GM18502 (cell line): ENCODE results near the gene SRD5A1.

Source experiments
- ATAC-seq: cut with Tn5 transposase; IDR thresholded peaks from one replicate; pipeline ENCODE4 v1.9.1; 2021; ENCODE audit warnings: mild to moderate bottlenecking; ENCODE audit not compliant: unreplicated experiment, poor library complexity

SRD5A1 gene

DNA sequence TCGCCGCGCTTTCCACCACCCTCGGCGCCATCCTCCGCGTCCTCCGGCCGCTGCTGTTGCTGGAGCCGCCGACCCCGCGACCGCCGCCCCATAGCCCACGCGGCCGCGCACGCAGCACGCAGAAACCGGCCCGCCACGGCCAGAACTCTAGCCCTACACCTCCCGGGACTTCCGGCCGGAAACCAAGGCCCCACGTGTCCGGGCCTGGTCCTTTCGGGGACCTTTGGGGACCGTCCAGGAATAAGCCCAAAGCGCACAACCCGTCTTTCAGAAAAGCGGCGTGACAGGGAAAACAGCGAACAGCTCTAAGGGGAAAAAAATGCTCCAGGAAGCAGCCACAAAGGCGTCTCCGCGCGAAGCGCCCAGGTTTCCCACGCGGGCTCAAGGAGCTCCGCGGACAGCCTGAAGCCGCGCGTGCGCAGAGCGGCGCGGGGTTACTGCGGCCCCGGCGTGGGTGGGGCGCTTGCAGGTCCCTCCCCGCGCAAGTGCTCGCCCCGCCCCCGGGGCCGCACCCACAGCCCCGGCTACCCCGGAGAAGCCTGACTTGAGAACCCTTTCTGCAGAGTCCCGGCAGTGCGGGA, at the start of gene SRD5A1, which contains the start of gene NSUN2:
Gene SRD5A1, plus strand, starts transcription at position 553 of the 581 bp plus-strand sequence. CDS start 137 bp downstream, outside the sequence.
Gene NSUN2, minus strand, starts transcription at position 157 of the 581 bp plus-strand sequence. Its CDS starts 65 bp downstream, at position 92.
- peak; percentile 89 for ATAC-seq

GRCh38 chr5:6584101-6584645, 49.1 kb upstream of the SRD5A1 start:
- ATAC-seq = no peak

DNA sequence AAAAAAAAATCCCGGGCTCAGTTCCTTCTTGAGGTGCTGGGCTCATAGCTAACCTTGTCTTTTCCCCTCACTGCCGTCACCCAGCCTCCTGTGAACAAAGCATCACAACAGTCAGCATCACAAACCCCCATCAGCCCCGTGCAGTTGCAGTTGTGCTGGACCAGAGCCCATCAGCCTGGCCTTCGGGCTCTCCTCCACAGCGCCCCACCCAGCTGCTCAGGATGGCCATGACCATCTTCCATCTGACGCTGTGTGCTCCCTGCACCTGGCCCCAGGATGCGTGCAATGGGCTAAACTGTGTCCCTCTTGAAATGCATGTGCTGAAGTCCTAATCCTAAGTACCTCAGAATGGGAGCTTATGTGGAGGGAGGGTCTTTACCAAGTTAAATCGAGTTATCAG, 48.5 kb upstream of the SRD5A1 start:
- ATAC-seq = no peak

DNA sequence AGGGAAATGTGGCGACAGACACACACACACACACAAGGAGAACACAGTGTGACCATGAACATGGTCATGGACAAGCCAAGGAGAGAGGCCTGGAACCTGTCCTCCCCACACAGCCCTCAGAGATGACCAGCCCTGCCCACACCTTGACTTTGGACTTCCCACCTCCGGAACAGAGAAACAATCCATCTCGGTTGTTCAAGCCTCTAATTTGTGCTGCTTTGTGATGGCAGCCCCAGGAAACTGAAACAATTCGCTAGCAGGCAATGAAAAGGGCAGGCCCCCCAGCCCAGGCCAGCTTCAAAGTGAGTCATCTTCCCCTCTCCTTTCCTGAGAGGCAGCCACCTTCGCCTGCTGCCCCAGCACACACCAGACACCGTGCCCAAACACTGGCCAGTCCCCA, 48.1 kb upstream of the SRD5A1 start:
- ATAC-seq = no peak

GRCh38 chr5:6585939-6586646, 47.1 kb upstream of the SRD5A1 start:
- ATAC-seq = no peak

DNA sequence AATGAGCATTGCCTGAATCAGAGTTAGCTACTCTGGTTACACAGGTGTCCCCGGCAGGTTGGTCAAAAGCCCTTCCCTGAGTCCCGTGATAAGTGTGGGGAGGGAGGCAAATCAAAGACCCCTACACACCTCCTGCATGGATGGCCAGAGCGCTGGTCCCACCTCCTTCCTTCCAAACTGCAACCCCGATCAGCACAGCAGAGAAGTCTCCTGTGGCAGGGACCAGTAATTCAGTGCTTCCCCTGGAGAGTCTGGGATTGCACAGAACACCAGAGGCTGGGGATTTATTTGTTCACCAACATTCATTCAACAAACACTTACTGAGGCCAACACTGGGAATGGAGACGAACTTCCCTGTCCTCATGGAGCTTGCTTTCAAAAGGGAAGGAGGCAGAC, 46.6 kb upstream of the SRD5A1 start:
- ATAC-seq = no peak

DNA sequence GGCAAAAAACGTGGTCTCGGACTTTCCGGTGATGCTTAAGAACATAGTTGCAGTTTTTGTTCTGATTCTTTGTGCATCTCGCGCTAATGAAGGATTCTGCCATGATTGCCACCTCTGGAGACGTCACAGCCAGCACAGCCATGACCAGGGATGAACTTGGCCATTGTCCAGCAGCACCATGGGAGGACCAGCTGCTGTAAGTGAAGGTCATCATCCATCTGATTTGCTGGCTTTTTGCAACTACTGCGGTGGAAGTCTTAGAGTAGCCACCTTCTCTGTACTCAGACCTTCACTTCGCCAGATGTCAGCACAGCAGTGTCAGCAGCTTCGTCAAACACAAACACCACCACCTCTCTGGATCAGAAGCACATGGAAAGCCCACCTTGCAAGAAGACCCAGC, 46.1 kb upstream of the SRD5A1 start:
- ATAC-seq = no peak

- ATAC-seq = no peak
These were observed 42.7 kb upstream of the SRD5A1 start for GRCh38 chr5:6590581-6590980.

DNA sequence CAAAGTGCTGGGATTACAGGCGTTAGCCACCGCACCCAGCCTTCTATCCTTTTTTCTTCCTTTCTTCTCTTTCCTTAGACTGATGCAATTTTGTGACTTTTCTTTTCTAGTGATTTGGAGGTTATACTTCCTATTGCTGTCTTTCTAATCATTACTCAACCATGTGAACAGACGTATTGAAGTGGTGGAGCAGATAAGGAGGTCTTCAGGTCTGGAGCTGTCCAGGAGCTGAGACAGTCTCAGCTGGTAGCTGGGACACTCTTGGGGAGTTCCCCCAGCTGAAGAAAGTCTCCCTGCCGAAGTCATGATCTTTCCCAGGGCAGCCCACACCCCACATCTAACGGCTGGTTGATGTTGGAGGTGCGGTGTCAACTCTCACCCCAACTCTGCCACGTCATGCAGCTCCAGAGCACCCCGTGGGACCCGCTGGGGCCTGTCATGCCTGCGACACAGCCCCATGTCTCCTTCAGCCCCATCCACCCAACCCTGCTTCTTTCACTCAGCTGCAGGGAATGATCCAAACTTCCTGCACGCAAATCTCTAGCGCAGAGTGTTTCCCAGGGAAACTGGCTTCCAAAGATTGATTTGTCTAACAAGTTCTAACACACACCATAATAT, 41.5 kb upstream of the SRD5A1 start:
- ATAC-seq = no peak

DNA sequence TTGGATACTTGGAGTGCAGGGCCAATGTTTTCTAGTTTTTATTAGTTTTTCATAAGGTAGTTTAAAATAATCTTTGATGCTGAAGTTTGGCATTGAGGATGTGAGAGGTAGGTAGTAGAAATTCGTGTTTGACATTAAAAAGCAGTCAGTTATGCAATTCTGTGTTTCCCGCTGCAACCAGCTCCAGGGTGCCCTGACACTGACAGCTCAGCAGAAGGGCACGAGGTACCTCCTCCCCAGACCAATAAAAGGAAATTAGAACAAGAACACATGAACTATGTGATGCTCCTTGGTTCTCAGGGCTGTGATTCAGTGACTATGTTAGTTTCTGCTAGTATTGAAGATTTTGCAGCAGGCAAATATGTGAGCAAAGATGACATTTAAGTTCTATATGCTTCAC, 40.6 kb upstream of the SRD5A1 start:
- no peak for ATAC-seq

DNA sequence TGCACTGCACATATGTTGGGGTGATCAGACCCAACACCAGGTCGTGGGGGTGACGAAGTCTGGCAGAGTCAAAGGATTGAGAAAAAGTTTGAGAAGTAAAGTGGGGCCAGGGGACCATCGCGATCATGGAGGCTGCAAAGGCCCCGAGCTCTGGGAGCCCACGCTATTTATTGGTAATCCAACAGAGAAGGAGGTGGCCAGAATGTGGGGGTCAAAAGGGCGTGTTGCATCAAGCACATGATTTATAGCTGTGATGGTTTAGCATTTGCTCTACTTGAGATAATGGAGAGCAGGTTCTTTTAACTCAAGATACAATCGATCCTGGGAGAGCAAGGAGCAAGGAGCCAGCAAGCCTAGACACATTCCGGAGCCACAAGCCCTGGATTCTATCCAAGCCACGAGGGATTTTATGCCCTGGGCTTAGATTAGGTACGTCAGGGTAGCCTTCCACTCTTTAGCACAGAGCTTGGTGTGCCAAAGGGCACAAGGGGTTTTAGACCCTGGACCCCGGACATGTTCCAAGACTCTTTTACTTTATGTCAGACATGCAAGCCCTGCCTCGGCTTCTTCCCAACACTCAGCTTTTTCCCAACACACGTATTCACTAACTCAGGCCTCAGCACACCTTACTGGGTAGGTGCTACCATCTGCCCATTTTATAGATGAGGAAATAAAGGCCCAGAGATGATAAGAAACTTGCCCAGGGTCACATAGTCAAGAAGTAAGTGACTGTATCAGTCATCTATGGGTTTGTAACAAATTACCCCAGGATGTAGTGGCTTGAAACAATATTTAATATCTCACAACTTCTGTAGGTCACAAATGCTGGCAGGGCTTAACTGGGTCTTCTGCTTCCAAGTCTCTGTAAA, 39.9 kb upstream of the SRD5A1 start:
- ATAC-seq = no peak

GRCh38 chr5:6594066-6594465, 39.2 kb upstream of the SRD5A1 start:
- no peak for ATAC-seq

DNA sequence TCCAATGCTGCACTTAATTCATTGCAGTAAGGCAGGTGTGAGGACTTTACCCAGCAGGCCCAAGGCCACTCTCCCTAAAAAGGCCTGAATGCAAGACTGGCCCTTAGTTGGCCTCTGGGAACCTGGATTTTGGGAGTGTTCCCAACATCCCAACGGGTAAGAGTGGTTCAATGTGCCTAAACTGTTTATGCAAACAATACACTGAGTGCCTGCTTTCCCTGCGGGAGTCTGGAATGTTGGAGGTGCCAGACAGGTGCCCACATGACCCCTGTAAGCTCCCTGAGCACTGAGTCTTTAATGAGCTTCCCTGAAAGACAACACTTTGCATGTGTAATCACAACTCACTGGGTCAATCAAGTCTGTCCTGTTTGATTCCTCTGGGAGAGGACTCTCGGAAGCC, 37.8 kb upstream of the SRD5A1 start:
- ATAC-seq = no peak

GRCh38 chr5:6596388-6596787, 36.9 kb upstream of the SRD5A1 start:
- ATAC-seq = no peak

DNA sequence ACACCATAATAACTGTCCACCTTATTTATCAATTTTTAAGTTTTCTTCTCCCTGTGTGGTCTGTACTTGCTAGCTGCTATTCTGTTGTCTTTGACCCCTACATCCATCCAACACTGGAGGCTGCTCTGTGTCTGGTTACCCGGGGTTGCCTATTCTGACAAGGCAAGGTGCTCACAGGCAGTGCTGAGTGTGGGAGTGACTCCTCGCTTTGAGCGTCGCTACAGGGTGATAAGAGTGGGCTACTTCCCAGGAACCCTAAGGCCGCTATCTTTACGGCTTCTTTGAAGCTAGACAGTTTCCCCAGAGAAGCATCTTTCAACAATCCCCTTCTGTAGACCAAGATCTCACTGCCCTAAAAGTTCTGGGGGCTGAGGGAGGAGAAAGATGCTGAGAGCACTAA, 35.7 kb upstream of the SRD5A1 start:
- ATAC-seq = no peak

GRCh38 chr5:6598351-6598900, 34.8 kb upstream of the SRD5A1 start:
- no peak for ATAC-seq

DNA sequence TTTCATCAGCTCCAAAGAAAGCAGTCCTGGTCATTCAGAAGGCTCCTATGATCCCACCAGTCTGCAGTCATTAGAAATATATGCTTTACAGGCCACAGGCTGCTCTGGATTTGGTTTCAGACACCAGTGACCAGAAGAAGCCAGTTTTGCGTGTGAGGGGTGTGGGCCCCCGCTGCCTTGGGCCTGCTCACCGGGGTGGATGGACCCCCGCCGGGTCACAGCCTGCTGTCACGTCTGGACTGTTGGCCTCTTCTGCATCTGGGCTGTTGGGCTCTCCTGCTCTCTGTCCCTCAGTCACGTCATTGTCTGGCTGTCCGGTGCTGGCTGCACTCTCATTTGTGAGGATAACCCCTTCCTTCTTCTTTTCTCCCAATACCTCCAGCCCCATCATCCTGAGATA, 33.5 kb upstream of the SRD5A1 start:
- no peak for ATAC-seq

- no peak for ATAC-seq
These were observed 32.0 kb upstream of the SRD5A1 start for GRCh38 chr5:6601271-6601670.

- no peak for ATAC-seq
These were observed 31.4 kb upstream of the SRD5A1 start for GRCh38 chr5:6601816-6602215.

DNA sequence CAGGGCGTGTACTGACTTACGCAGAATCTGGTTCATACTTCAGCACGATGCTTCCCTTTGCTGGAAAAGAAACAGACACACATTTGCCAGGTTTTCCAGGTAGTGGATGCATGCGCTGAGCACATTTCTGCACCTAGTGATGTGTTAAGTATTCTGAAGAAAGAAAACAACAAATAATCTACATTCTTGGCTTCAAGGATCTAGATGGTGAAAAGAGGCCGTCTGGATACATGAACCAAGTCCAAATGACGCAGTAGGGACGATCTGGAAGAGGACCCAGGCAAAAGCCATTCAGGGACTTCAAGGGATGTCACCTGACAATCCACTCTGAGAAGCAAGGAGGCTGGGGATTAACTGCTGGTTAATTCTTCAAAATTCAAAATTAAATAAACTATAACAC, 30.8 kb upstream of the SRD5A1 start:
- no peak for ATAC-seq
